T1000 (cell line): ENCODE results near the gene GPD1.

Experiments used
- DNase-seq: peaks from one replicate; lab custom pipeline; 2025; ENCODE audit warnings: mixed read lengths; lab: John Stamatoyannopoulos, UW

GPD1 gene

DNA sequence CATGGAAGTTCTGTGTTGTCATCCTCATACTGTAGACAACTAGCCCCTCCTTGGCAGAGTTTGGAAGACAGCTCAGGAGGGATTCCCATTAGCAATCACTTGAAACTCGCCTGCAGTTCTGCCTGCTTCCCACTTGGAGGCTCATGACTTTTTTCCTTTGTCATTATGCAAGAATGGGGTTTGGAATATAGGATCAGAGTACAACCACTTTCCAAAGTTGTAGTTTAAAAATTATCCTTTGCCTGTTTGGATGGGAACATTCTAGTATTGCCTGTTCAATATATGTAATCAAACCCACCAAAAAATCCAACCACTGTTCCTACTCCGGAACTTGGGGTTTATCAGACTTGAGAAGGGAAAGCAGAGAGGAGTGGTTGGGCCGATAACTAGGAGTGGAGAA, 2.1 kb upstream of the GPD1 start:
- no peak for DNase-seq

DNA sequence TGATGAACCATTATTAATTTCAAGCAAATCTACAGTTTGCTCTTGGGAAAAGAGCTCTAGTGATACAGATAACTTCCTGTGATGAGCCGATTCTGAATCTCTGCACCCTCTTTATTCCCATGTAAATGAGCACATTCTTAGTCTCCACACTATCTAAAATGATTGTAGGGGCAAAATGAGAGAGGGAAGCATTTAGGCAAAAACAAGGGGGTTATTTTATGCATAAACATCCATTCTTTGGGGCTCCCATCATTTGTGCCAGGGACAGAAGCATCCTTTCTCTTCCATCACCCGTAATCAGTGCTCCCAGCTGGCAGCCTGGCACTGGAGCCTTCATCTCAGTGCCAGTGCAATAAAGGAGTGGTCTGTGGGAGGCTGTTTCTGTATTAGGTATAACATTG, 1.7 kb upstream of the GPD1 start:
- no peak for DNase-seq

DNA sequence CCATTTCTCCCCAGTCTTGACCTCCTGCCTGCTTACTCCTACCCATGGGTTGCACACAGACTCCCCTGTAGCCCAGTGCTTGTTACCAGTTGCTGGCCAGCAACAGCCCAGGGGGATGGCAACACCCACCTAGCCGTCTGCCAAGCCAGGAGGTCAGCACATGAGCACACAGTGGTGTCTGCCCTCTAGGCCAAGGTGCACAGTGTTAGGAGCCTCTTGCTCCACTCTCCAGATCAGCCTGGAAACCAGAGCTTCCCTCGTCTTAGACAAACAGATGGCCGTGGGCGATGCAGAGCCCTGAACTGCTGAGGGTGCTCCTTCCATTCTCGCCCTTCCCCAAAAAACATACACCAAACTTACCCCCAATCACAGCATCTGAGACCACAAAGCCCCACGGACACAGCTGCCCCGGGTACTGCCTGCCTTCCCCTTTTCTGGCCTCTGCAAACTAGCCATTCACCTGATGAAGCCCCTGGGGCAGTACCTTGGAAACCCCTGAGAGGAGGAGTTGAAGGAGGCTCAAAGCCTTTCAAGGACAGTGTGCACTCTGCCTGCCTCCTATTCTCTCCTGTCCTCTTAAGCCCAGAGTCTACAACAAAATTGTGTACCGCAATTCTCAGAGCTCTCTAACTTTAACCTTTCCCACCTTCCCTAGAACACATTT, 1.0 kb upstream of the GPD1 start:
- no peak for DNase-seq

- DNase-seq, result no peak
Observed at GRCh38 chr12:50103351-50103750, 457 bp upstream of the GPD1 start.

GRCh38 chr12:50104417-50105366, 884 bp downstream of the GPD1 start:
- DNase-seq, result no peak

- no peak for DNase-seq
Observed at GRCh38 chr12:50105913-50106450, 2.2 kb downstream of the GPD1 start.

GRCh38 chr12:50106907-50107306, 3.1 kb downstream of the GPD1 start:
- no peak for DNase-seq

GRCh38 chr12:50107416-50108268, 3.8 kb downstream of the GPD1 start:
- DNase-seq, result no peak

- DNase-seq, result no peak
Observed at GRCh38 chr12:50109319-50109718, 5.5 kb downstream of the GPD1 start.

DNA sequence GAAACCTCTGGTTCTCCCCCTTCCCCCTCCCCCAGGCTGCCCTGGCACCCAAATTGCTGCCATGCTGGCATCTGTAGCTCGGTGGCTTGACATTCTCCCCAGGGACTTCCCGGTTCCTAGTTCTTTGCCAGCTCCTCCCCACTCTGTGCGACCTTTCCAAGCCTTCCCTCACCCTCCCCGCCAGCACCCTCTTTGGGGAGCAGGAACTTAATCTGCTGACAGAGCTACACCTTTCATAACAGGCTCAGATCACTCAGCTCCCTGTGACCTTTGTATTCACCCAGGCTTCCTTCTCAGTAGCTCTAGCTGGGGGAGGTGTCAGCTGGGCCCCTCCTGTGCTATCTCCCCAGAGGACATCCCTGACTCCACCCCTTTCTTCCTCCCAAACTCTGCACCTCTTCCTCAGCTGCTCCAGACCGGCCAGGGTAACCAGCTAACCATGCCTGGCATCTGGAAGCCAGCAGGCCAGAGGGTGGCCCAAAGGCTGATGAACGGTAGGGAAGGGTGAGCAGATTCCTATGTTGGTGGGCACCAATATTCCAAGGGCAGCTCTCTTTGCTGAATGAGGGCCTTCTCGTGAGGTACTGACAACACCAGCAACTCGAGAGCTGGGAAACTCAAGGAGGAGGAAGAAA, 6.4 kb downstream of the GPD1 start:
- DNase-seq, result no peak

- DNase-seq, result no peak
Observed at GRCh38 chr12:50110762-50111351, 7.0 kb downstream of the GPD1 start.

DNA sequence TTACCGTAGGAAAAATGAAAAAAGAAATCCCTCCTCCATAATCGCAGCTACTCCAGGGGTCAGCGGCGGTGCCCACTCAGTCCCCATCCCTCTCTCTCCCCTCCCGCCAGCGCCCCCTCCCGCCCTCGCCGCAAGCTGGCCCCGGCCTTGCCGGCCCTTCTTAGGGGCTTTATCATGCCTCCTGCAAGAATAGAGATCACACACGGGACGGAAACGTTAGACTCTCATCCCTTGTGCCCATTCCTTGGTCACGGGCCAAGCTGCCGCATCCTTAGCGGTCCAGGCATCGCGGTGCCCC, 7.5 kb downstream of the GPD1 start:
- no peak for DNase-seq

DNA sequence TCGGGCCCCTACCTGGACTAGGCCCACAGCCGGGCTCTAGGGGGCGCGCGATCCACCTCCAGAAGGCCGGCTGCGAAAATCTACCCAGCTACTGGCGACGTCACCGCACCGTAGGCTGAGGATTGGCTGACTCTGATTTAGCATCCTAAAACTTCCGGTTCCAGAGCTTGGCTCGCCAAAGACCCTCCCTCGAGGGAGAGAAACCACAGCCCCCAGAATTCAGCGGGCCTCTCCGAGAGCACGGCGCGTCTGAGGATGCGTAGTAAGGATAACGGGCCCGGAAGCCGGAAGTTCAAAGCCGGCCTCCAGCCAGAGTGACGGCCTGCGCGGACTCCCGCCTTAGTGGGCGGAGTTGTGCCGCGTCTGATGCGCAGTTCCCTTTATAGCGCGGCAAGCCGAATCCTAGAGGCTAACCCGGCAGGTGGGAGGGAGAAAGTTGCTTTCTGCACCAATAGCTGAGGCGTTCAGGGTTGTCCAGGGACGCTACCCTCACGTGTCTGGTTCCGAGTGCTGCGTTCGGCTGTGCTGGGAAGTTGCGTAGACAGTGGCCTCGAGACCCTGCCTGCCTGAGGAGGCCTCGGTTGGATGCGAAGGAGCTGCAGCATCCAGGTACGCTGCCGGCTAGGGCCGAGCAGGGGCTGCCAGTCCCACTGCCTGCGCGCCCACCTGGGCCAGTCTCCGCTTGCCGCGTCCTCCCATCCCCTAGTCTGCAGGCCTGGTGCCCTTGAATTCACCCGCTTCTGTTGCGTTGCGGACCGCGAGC, 8.1 kb downstream of the GPD1 start, which contains the start of gene COX14:
TSS of gene COX14 (plus strand) at position 544 of the 763 bp plus-strand sequence. CDS start 7,808 bp downstream, outside the sequence.
- DNase-seq, result peak; percentile 99

- no peak for DNase-seq
Observed at GRCh38 chr12:50112456-50113218, 8.8 kb downstream of the GPD1 start.

DNA sequence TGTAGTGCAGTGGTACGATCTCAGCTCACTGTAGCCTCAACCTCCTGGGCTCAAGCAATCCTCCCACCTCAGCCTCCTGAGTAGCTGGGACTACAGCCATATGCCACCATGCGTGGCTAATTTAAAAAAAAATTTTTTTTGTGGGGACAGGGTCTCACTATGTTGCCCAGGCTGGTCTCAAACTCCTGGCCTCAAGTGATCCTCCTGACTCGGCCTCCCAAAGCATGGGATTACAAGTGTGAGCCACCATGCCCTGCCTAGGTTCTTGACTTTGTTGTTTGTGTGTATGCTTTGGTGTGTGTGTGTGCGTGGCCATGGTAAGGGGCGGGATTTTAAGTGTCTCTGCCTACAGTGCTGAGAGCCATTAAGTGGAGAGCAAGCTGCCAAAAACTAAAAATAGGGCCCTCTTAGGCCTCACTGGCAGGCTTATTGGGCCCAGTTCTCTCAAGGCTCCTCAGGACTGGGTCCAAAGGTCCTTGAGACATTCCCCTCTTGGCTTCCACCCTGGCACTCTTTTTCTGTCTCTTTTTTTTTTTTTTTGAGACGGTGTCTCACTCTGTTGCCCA, 13.3 kb downstream of the GPD1 start:
- DNase-seq, result no peak

DNA sequence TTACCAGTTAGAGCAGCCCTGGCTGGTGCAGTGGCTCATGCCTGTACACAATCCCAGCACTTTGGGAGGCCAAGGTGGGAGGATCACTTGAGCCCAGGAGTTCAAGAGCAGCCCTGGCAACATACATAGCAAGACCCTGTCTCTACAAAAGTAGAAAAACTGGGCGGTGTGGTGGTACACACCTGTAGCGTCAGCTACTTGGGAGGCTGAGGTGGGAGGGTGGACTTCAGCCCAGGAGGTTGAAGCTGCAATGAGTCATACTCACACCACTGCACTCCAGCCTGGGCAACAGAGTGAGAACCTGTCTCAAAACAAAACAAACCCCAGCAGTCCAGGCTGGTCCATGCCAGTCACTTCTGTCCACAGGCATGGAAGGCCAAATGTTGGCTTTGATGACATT, 15.6 kb downstream of the GPD1 start:
- DNase-seq, result no peak

DNA sequence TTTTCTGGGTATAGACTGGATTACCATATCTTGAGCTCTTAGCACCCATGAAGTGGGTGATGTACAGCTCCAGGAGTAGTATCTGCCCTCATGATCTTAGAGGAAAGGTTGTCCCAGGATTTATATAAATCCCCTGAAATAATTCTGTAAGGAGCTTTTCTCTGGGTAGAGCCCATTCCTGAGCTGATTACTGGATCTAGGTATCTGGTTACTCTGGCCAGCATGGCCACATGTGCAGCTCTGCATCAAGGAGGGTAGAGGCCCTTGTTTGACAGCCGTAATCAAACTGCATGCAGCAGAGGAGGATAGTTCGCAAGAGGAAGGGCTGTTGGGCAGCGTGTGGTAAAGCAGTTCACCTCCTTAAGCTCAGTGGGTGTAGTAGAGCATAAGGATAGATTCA, 16.7 kb downstream of the GPD1 start:
- no peak for DNase-seq

DNA sequence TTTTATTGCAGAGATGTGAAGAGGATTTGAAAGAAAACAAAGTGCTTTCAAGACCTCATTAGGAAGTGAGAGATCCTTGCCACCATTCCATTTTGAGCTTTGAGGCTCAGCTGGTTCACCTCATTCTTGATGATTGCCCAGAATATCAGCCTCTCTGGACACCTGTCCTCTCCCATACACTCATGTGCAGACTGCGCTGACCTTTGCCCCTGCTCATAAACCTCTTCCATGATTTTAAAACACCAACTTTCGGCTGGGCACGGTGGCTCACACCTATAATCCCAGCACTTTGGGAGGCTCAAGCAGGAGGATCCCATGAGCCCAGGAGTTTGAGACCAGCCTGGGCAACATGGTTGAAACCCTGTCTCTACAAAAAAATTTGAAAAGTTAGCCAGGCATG, 17.1 kb downstream of the GPD1 start:
- DNase-seq, result no peak

DNA sequence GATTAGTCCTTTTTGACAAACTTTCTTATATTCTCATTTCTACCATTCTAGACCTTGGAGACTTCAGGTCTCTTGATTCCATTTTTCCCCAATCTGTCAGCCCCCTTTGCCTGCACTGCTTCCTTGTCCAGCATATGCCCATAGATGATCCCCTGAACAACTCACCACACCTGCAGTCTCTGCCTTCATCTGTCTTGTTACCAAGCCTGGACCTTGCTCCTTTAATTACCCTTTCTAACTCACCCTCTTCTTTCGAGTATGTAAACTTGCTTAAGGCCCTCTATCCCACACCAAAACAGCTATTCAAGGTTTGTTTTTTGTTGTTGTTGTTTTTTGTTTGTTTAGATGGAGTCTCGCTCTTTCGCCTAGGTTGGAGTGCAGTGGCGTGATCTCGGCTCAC, 17.8 kb downstream of the GPD1 start:
- DNase-seq, result no peak
